Measurements from ENCODE around the gene SEC61B. TPM values are rescaled to one million over a fixed set of nuclear protein-coding genes. Genes with fewer than 3 reads are reported as not detected.

The SEC61B gene
- total and polyA plus RNA-seq, 2 donors (not counting 3 experiments of a cell fraction or from before 2014, with no cell fraction given) = 242 to 594 TPM

DNA sequence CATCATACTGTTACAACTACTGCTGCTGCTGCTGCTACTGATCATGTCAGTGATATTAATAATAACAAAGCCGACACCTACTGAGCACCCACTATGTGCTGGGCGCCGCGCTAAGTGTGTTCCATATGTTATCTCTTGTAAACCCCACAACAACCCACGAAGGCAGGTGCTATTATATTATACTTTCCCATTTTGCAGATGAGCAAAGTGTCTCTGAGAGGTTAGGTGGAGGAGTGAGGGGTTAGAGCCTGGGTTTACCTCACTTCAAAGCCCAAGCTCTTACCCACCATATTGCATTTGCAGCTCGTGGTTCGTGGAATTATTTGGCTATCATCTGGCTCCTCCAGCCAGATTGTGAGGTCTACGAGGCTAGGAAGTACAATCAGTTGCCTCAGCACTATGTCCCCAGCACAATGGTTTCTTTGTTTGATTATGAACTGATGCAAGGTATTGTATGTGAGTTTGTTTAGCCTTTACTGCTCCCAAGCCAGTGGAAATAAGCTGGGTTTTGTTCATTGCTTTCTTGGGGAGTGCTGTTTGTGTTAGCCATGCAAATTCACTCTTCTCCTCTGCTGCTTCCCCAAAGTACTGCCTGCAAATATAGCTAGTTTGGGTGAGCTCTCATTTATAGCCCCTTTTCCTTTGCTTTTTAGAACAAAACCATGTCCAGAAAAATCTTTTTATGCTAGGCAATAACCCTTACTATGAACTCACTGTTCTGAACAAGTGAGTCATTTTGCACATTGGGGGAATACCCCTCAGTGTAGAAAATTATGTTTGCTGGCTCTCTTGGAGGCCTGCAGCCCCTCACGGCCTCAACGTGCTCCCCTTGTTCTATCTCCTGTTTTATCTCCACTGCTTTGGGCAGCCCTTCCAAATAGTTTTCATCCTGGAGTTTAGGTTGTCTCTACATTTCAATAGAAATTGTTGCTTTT, 48.2 kb upstream of the SEC61B start:
- peaks cover 4 to 5% of the 10 kb centered on the region in 2 experiments for H3K27me3 ChIP-seq (ENCODE audit: control insufficient read depth in 2 of 2, insufficient read depth in 2 of 2, low read length in 2 of 2)
- intact Hi-C loops (cut with micrococcal nuclease) = no loop called here
- H3K9me1 ChIP-seq (replicated peaks; ENCODE audit: control insufficient read depth, extremely low read depth, insufficient read depth, low read length) = no peaks in the 10 kb centered on the region
- DNase-seq (ENCODE audit: low read depth, low spot score) (no peak), FAIRE-seq (no peak)
- H3K4me1 ChIP-seq (ENCODE audit: control insufficient read depth, extremely low read depth, insufficient read depth, low read length) = no peaks in the 10 kb centered on the region
- no peak for TF ChIP-seq MYC (IDR thresholded peaks at IDR 0.05; ENCODE audit: low read depth, low read length)
- TF ChIP-seq, protein P1, sequence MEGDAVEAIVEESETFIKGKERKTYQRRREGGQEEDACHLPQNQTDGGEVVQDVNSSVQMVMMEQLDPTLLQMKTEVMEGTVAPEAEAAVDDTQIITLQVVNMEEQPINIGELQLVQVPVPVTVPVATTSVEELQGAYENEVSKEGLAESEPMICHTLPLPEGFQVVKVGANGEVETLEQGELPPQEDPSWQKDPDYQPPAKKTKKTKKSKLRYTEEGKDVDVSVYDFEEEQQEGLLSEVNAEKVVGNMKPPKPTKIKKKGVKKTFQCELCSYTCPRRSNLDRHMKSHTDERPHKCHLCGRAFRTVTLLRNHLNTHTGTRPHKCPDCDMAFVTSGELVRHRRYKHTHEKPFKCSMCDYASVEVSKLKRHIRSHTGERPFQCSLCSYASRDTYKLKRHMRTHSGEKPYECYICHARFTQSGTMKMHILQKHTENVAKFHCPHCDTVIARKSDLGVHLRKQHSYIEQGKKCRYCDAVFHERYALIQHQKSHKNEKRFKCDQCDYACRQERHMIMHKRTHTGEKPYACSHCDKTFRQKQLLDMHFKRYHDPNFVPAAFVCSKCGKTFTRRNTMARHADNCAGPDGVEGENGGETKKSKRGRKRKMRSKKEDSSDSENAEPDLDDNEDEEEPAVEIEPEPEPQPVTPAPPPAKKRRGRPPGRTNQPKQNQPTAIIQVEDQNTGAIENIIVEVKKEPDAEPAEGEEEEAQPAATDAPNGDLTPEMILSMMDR (IDR thresholded peaks at IDR 0.05; ENCODE audit: extremely low read depth in 1 of 2, insufficient read depth in 1 of 2, low read depth in 1 of 2, low read length in 2 of 2) = no peak
- no peak overlapping the region for H3K4me2 ChIP-seq (ENCODE audit: insufficient read depth, low read length)
- POLR2A ChIA-PET = no interaction called here
- no peaks in the 10 kb centered on the region for H3K36me3 ChIP-seq (ENCODE audit: control insufficient read depth in 2 of 2, extremely low read depth in 1 of 2, insufficient read depth in 2 of 2, low read length in 2 of 2)
- H3K27ac ChIP-seq (ENCODE audit: insufficient read depth, low read depth, low read length) = no peak overlapping the region
- CTCF ChIA-PET = interaction anchor here (1.0 to 1.6 kb wide), 4 partner anchors 11 to 732 kb away, joined by 3 to 4 read pairs (median 3); no protein-coding TSS in a partner anchor
- no peak overlapping the region for H2AFZ ChIP-seq (ENCODE audit: low read depth, low read length)
- dilution Hi-C loops (cut with MboI; ENCODE audit: extremely low pct_ligation_motif_present, low sequenced_read_pairs) = no loop called here
- H4K20me1 ChIP-seq (replicated peaks; ENCODE audit: control insufficient read depth, extremely low read depth, insufficient read depth, low read length) = no peaks in the 10 kb centered on the region
- no peaks in the 10 kb centered on the region for H3K9me3 ChIP-seq (replicated peaks; ENCODE audit: control insufficient read depth, insufficient read depth, low read length)
- BruUV-seq (replicated peaks) = no TSS peak
- H3K9ac ChIP-seq (replicated peaks; ENCODE audit: extremely low read depth, insufficient read depth, low read length) = no peak overlapping the region
- no peak overlapping the region for H3K4me3 ChIP-seq (replicated peaks in 1 of 3; ENCODE audit: insufficient read depth in 1 of 3, low read depth in 1 of 3, low read length in 3 of 3)
- no peaks in the 10 kb centered on the region for H3K79me2 ChIP-seq (ENCODE audit: control insufficient read depth, insufficient read depth, low read length)

GRCh38 chr9:99176527-99177013, 45.5 kb upstream of the SEC61B start:
- no peak for FAIRE-seq
- Histone ChIP-seq H3K9me3 (replicated peaks; ENCODE audit: control insufficient read depth, insufficient read depth, low read length) (no peaks in the 10 kb centered on the region), H3K79me2 (ENCODE audit: control insufficient read depth, insufficient read depth, low read length) (no peaks in the 10 kb centered on the region), H3K36me3 (ENCODE audit: control insufficient read depth in 2 of 2, extremely low read depth in 1 of 2, insufficient read depth in 2 of 2, low read length in 2 of 2) (no peaks in the 10 kb centered on the region), H3K9me1 (replicated peaks; ENCODE audit: control insufficient read depth, extremely low read depth, insufficient read depth, low read length) (no peaks in the 10 kb centered on the region), H3K4me3 (replicated peaks in 1 of 3; ENCODE audit: insufficient read depth in 1 of 3, low read depth in 1 of 3, low read length in 3 of 3) (no peak overlapping the region), H3K27ac (ENCODE audit: insufficient read depth, low read depth, low read length) (no peak overlapping the region), H3K4me2 (ENCODE audit: insufficient read depth, low read length) (no peak overlapping the region), H2AFZ (ENCODE audit: low read depth, low read length) (no peak overlapping the region), H3K4me1 (ENCODE audit: control insufficient read depth, extremely low read depth, insufficient read depth, low read length) (no peaks in the 10 kb centered on the region), H4K20me1 (replicated peaks; ENCODE audit: control insufficient read depth, extremely low read depth, insufficient read depth, low read length) (no peaks in the 10 kb centered on the region), H3K9ac (replicated peaks; ENCODE audit: extremely low read depth, insufficient read depth, low read length) (no peak overlapping the region), H3K27me3 (ENCODE audit: control insufficient read depth in 2 of 2, insufficient read depth in 2 of 2, low read length in 2 of 2) (peaks cover 4 to 5% of the 10 kb centered on the region in 2 experiments)
- intact Hi-C loops (cut with micrococcal nuclease) = no loop called here
- ChIA-PET CTCF (interaction anchor here (1.0 to 1.9 kb wide), 3 partner anchors 8 to 65 kb away, joined by 4 to 9 read pairs (median 4); no protein-coding TSS in a partner anchor), POLR2A (interaction anchor here (0.6 kb wide), 1 partner anchor 803 kb away, joined by 3 read pairs; no protein-coding TSS in a partner anchor)
- DNase-seq (ENCODE audit: low read depth, low spot score) = no peak
- TF ChIP-seq, protein P2, sequence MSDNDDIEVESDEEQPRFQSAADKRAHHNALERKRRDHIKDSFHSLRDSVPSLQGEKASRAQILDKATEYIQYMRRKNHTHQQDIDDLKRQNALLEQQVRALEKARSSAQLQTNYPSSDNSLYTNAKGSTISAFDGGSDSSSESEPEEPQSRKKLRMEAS (IDR thresholded peaks at IDR 0.05; ENCODE audit: insufficient read depth, insufficient read length) = no peak
- TF ChIP-seq POLR2AphosphoS5 (IDR thresholded peaks at IDR 0.05; ENCODE audit: insufficient read depth, low read depth, low read length) (no peak), JUN (IDR thresholded peaks at IDR 0.05; ENCODE audit: borderline replicate concordance, insufficient read depth, insufficient read length, low read depth) (no peak)
- dilution Hi-C loops (cut with MboI; ENCODE audit: extremely low pct_ligation_motif_present, low sequenced_read_pairs) = no loop called here
- BruUV-seq (replicated peaks) = no TSS peak

Measured in endothelial cell of umbilical vein (primary cell).